ENCODE data around the gene ABCA6. TPM values are rescaled to one million over a fixed set of nuclear protein-coding genes. Genes with fewer than 3 reads are reported as not detected.
A peak's percentile ranks its signal among the peaks of the same experiment; 100 is the strongest.

ABCA6 gene
- total and polyA plus RNA-seq, 9 of the 15 experiments (the other 6 are each of a cell fraction or from before 2014, with no cell fraction given): 0.06 to 0.73 (median 0.15) TPM

GRCh38 chr17:69047368-69048263, 94.1 kb downstream of the ABCA6 start (continued):
- TF ChIP-seq ZNF354B (CRISPR knock-in tag; IDR thresholded peaks at IDR 0.05) (0 out of 2 replicates have a peak, but pooled peaks have one; percentile 44), E2F8 (IDR thresholded peaks at IDR 0.05; ENCODE audit: low read depth, partially characterized antibody) (peak; percentile 46), SMARCA5 (IDR thresholded peaks at IDR 0.05) (peak; percentile 57; the same call in 1 of the 2 replicates), BRD4 (IDR thresholded peaks at IDR 0.05) (peak; percentile 62; the same call in 1 of the 2 replicates), ZNF512 (tag; IDR thresholded peaks at IDR 0.05) (no peak), ARID1B (IDR thresholded peaks at IDR 0.05) (peak; percentile 99), PYGO2 (tag; IDR thresholded peaks at IDR 0.05) (0 out of 2 replicates have a peak, but pooled peaks have one; percentile 69), BACH1 (tag; IDR thresholded peaks at IDR 0.05) (peak; percentile 74), NEUROD1 (IDR thresholded peaks at IDR 0.05; ENCODE audit: borderline replicate concordance, low read depth, low read length, partially characterized antibody) (peak; percentile 94), DMBX1 (CRISPR knock-in tag; IDR thresholded peaks at IDR 0.05; ENCODE audit: borderline replicate concordance) (peak; percentile 70), NELFE (IDR thresholded peaks at IDR 0.05; ENCODE audit: insufficient read depth, insufficient read length) (no peak), CHD2 (IDR thresholded peaks at IDR 0.05; ENCODE audit: low read depth, low read length) (no peak), MTA3 (IDR thresholded peaks at IDR 0.05; ENCODE audit: borderline replicate concordance) (peak; percentile 51), ZNF347 (CRISPR knock-in tag; IDR thresholded peaks at IDR 0.05; ENCODE audit: low read depth) (no peak), HES1 (IDR thresholded peaks at IDR 0.05; ENCODE audit: low read depth) (peak; percentile 60), HLTF (IDR thresholded peaks at IDR 0.05) (0 out of 2 replicates have a peak, but pooled peaks have one; percentile 35), TFAM (CRISPR knock-in tag; conservative IDR thresholded peaks at IDR 0.05) (no peak)
- TF ChIP-seq, protein P1, sequence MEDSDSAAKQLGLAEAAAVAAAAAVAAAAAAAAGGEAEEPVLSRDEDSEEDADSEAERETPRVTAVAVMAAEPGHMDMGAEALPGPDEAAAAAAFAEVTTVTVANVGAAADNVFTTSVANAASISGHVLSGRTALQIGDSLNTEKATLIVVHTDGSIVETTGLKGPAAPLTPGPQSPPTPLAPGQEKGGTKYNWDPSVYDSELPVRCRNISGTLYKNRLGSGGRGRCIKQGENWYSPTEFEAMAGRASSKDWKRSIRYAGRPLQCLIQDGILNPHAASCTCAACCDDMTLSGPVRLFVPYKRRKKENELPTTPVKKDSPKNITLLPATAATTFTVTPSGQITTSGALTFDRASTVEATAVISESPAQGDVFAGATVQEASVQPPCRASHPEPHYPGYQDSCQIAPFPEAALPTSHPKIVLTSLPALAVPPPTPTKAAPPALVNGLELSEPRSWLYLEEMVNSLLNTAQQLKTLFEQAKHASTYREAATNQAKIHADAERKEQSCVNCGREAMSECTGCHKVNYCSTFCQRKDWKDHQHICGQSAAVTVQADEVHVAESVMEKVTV (CRISPR knock-in tag; IDR thresholded peaks at IDR 0.05): 0 out of 2 replicates have a peak, but pooled peaks have one; percentile 5
- TF ChIP-seq, protein P2, sequence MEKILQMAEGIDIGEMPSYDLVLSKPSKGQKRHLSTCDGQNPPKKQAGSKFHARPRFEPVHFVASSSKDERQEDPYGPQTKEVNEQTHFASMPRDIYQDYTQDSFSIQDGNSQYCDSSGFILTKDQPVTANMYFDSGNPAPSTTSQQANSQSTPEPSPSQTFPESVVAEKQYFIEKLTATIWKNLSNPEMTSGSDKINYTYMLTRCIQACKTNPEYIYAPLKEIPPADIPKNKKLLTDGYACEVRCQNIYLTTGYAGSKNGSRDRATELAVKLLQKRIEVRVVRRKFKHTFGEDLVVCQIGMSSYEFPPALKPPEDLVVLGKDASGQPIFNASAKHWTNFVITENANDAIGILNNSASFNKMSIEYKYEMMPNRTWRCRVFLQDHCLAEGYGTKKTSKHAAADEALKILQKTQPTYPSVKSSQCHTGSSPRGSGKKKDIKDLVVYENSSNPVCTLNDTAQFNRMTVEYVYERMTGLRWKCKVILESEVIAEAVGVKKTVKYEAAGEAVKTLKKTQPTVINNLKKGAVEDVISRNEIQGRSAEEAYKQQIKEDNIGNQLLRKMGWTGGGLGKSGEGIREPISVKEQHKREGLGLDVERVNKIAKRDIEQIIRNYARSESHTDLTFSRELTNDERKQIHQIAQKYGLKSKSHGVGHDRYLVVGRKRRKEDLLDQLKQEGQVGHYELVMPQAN (IDR thresholded peaks at IDR 0.05; ENCODE audit: borderline replicate concordance): peak; percentile 16; the same call in 1 of the 2 replicates

All from K562 (cell line).